Astrocyte of the spinal cord (primary cell): ENCODE data around the gene UMODL1.

Source experiments
- DNase-seq: peaks from one replicate; pipeline ENCODE4 v3.0.0; 2011; ENCODE audit warnings: low read depth, low spot score
- H3K4me3 ChIP-seq: 2 replicates; pipeline ENCODE4 v1.5.1; 2011; ENCODE audit warnings: low read depth, mild to moderate bottlenecking, low read length, moderate library complexity
- in situ Hi-C: cut with HindIII; loops from 2 replicates; pipeline ENCODE4 v1.10.0; 2017; ENCODE audit warnings: low sequenced_read_pairs
- TF ChIP-seq, protein P1 (sequence below): IDR thresholded peaks from 2 replicates; pipeline ENCODE4 v1.5.1; 2012; ENCODE audit warnings: low read depth, mild to moderate bottlenecking, low read length, inconsistent platforms

UMODL1 gene

DNA sequence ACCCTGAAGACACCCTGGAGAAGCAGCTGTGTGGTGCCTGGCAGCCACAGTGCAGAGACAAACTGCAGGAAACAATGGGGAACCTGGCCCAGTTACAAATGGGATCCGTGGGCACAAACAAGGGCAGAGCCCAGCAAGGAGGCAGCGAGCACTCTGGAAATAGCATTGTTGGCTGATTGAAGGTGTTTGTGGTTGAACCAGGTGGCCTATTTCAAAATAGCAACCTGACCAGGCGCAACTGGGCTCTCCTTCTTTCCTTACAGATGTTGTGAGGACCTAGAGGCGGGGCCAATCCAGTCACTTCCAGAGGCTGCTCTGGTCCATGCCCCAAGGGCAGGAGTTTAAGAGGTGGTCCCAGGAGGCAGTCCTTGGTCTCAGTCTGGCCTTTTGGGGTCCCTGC lies 39.3 kb upstream of the UMODL1 start:
- in situ Hi-C loops, result no loop called here
- no peak overlapping the region for H3K4me3 ChIP-seq
- no peak for DNase-seq
- TF ChIP-seq, protein P1, sequence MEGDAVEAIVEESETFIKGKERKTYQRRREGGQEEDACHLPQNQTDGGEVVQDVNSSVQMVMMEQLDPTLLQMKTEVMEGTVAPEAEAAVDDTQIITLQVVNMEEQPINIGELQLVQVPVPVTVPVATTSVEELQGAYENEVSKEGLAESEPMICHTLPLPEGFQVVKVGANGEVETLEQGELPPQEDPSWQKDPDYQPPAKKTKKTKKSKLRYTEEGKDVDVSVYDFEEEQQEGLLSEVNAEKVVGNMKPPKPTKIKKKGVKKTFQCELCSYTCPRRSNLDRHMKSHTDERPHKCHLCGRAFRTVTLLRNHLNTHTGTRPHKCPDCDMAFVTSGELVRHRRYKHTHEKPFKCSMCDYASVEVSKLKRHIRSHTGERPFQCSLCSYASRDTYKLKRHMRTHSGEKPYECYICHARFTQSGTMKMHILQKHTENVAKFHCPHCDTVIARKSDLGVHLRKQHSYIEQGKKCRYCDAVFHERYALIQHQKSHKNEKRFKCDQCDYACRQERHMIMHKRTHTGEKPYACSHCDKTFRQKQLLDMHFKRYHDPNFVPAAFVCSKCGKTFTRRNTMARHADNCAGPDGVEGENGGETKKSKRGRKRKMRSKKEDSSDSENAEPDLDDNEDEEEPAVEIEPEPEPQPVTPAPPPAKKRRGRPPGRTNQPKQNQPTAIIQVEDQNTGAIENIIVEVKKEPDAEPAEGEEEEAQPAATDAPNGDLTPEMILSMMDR, result no peak

DNA sequence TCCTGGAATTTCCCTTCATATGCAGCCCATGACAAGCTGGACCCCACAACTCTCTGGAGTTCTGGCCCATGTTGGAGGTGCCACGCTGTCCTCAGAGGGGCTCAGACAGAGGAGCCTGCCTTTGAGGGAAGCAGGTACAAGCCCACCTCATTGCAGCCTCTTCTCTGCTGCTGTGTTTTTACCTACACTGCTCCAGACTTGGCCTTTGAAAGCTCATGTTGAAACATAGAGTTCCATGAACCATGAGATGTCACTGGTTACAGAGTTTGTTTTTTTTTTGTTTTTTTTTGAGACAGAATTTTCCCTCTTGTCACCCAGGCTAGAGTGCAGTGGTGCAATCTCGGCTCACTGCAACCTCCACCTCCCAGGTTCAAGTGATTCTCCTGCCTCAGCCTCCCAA lies 38.9 kb upstream of the UMODL1 start:
- TF ChIP-seq, protein P1, result no peak
- in situ Hi-C loops, result no loop called here
- DNase-seq, result no peak
- no peak overlapping the region for H3K4me3 ChIP-seq

DNA sequence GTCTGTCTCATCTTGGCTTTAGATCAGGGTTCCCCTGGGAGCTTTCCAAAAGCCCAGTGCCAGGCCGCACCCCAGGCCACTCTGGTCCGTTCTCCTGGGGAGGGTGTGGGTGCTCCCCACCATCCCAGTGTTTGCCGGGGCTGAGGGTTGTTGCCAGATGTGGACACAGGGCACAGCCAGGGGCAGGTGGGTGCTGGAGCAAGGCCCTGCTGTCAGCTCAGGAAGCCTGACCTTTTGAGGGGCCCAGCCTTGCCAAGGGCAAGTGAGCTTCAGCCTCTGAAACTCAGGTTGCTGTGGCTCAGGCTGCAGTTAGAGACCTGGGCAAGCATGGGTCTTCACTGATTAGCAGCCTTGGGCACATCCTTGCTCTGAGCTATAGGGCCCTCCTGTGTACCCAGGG lies 38.1 kb upstream of the UMODL1 start:
- no peak for DNase-seq
- TF ChIP-seq, protein P1, result no peak
- in situ Hi-C loops, result no loop called here
- H3K4me3 ChIP-seq, result no peak overlapping the region

DNA sequence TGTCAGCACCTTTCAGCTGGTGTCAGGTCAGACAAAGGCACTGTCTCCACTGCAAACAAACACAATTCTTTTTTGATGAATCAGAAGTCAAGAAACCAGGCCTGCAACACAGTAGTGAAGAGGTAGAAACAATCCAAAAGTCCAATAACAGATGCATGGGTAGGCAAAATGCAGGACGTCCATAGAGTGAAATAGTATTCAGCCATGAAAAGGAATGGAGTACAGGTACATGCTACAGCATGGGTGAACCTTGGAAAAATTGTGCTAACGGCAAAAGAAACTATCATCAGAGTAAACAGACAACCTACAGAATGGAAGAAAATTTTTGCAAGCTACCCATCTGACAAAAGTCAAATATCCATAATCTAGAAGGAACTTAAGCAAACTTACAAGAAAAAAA lies 34.8 kb upstream of the UMODL1 start:
- no peak overlapping the region for H3K4me3 ChIP-seq
- in situ Hi-C loops, result no loop called here
- TF ChIP-seq, protein P1, result no peak
- DNase-seq, result no peak

DNA sequence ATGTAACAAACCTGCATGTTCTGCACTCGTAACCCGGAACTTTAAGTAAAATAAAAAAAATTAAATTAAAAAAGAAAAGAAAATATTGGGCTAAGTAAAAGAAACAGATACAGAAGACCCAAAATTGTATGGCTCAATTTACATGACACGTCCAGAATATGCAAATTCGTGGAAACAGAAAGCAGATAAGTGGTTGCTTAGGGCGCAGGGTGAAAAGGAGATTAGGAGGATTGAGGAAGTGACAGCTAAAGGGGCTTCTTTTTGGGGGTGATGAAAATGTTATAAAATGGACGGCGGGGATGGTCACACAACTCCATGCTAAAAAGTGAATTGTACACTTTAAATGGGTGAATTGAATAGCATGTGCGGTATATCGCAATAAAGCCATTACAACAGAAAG lies 33.6 kb upstream of the UMODL1 start:
- TF ChIP-seq, protein P1, result no peak
- in situ Hi-C loops, result no loop called here
- H3K4me3 ChIP-seq, result no peak overlapping the region
- DNase-seq, result no peak

DNA sequence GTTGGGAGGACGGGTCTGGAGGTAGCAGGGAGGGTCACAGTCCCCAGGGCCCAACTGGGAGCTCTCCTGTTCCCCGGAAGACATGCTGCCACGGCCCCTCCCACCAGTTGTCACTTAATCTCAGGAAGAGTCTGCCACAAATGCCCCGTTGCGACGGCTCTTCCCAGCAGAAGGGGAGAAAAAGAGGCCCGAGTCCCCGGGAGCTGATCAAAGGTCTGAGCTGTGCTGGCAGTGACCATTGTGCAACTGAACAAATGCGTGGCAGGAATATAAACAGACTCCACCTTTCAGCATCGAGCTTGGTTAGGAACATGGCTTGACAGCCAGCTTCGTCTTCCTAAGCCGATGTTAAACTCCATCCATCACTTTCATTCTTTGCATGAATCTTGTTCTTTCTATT lies 33.2 kb upstream of the UMODL1 start:
- H3K4me3 ChIP-seq, result no peak overlapping the region
- DNase-seq, result no peak
- in situ Hi-C loops, result no loop called here
- TF ChIP-seq, protein P1, result no peak

DNA sequence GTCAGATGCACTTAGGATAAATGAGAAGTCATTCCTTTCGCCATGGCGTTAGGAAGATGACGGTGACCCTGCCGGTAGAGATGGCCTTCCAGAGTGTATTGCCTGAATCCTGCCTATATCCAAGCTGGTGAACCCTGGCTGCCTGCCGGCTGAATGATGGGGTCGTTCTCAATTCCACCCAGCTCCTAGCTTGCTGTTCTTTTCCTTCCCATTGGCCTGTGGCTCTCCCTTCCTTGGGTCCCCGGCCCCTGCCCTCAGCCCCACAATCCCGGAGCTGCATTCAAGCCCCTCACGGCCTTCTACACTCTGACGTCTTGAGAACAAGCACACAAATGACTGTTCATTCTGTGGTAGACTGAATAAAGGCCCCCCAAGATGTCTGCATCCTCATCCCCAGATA lies 32.7 kb upstream of the UMODL1 start:
- in situ Hi-C loops, result no loop called here
- no peak overlapping the region for H3K4me3 ChIP-seq
- TF ChIP-seq, protein P1, result no peak

More for the DNA sequence above, 32.7 kb upstream of the UMODL1 start:
- no peak for DNase-seq
